Aorta (tissue), 5 donors: ENCODE measurements around the gene GTPBP4. TPM values are rescaled to one million over a fixed set of nuclear protein-coding genes. Genes with fewer than 3 reads are reported as not detected.
"Not testable (repeated sequence)": the region's sequence is repeated elsewhere in the genome, so short reads cannot be mapped to it uniquely, and the experiment has no call there.

Source experiments
- ATAC-seq: fragments of 200-7000 bp; cut with Tn5 transposase; one replicate; pipeline ENCODE4 v1.9.1; 2022; ENCODE audit warnings: moderate library complexity; ENCODE audit not compliant: low FRiP score
- DNase-seq, 2 donors: peaks; one replicate each; pipeline ENCODE4 v3.0.0-alpha.2; 2020
- H3K27ac ChIP-seq, 2 donors: one replicate each; pipeline ENCODE4 v1.5.1; 2013; ENCODE audit warnings: low read length in 2 of 2, mild to moderate bottlenecking in 2 of 2, moderate library complexity in 2 of 2, control low read depth in 1 of 2, inconsistent platforms in 1 of 2, low read depth in 1 of 2
- H3K27me3 ChIP-seq, 2 donors: one replicate each; pipeline ENCODE4 v1.6.1; 2013; ENCODE audit warnings: control low read depth in 1 of 2, low read length in 1 of 2, mild to moderate bottlenecking in 1 of 2, moderate library complexity in 1 of 2; ENCODE audit not compliant: insufficient read depth in 2 of 2, control insufficient read depth in 1 of 2
- H3K36me3 ChIP-seq, 2 donors: one replicate each; pipeline ENCODE4 v1.6.1; 2013; ENCODE audit warnings: control low read depth in 1 of 2, low read length in 1 of 2, mild to moderate bottlenecking in 1 of 2; ENCODE audit not compliant: insufficient read depth in 2 of 2, control insufficient read depth in 1 of 2
- H3K4me1 ChIP-seq, 2 donors: one replicate each; pipeline ENCODE4 v1.6.1; 2013; ENCODE audit warnings: low read length in 2 of 2, control low read depth in 1 of 2, mild to moderate bottlenecking in 1 of 2, moderate library complexity in 1 of 2; ENCODE audit not compliant: insufficient read depth in 2 of 2, control insufficient read depth in 1 of 2
- H3K4me3 ChIP-seq, 2 donors: one replicate each; pipeline ENCODE4 v1.5.1; 2013; ENCODE audit warnings: low read length in 2 of 2, control low read depth in 1 of 2, mild to moderate bottlenecking in 1 of 2
- H3K9me3 ChIP-seq: one replicate; pipeline ENCODE4 v1.6.1; 2013; ENCODE audit warnings: mild to moderate bottlenecking, low read length; ENCODE audit not compliant: control insufficient read depth
- WGBS, 2 donors: extraction: QIAGEN DNeasy Blood & Tissue Kit; methylation state at CpG; one replicate each; pipeline ENCODE4 v1.1.7; 2013; 5-methylcytosine and 5-hydroxymethylcytosine counted together
- intact Hi-C, 2 donors: fragments of 100-400 bp; cut with DNase I; formaldehyde crosslinking; loops; one replicate each; pipeline versions ENCODE4 v1.14.2 to v1.15.0; 2022
- polyA plus RNA-seq, 2 donors: library from polyadenylated mRNA; stranded (reverse); fragments of 200-250 nt; gene quantifications; one replicate each; pipeline ENCODE4 v1.2.3, GENCODE V29; 2013
- total RNA-seq, 2 donors: library from RNA; stranded (reverse); fragmentation: NEBNext Ultra II Directional; extraction: Animal tissue kit (Norgen Biotek cat#: 25700); gene quantifications; one replicate each; pipeline ENCODE4 v1.2.1, GENCODE V29; 2021
- donor health status: healthy with polysubstance abuse.
- donor health status: Bipolar disorder and iron deficiency.
- donor health status: DM: no; HTN: no; CAD: no.
- donor health status: DM: no; HTN: no; CAD: no.
- donor health status: DM: yes; HTN: yes; CAD: no.

The GTPBP4 gene
- total and polyA plus RNA-seq, 4 donors = 21.6 to 46.9 (median 26.9) TPM

- Histone ChIP-seq H3K4me1 (no peaks in the 10 kb centered on the region), H3K27ac (no peak overlapping the region), H3K27me3 (no peaks in the 10 kb centered on the region), H3K36me3 (peaks cover 5 to 11% of the 10 kb centered on the region in 2 donors), H3K4me3 (no peak overlapping the region), H3K9me3 (no peaks in the 10 kb centered on the region)
- WGBS, 2 donors = 88 to 93% methylated on average over 10 of the region's 10 CpGs
- ATAC-seq (no peak), DNase-seq (no peak)
- intact Hi-C loops = no loop called here
Observed at GRCh38 chr10:1007583-1007982, 19.3 kb downstream of the GTPBP4 start.

- H3K4me3 ChIP-seq = no peak overlapping the region
- no peaks in the 10 kb centered on the region for H3K27me3 ChIP-seq
- no peak overlapping the region for H3K27ac ChIP-seq
- ATAC-seq (no peak), DNase-seq (no peak)
- 88 to 94% methylated on average over 9 of the region's 9 CpGs for WGBS, 2 donors
- peaks cover 2 to 9% of the 10 kb centered on the region in 2 donors for H3K36me3 ChIP-seq
- H3K9me3 ChIP-seq = no peaks in the 10 kb centered on the region
- intact Hi-C loops = no loop called here
- no peaks in the 10 kb centered on the region for H3K4me1 ChIP-seq
Observed at GRCh38 chr10:1009071-1009494, 20.8 kb downstream of the GTPBP4 start.

- H3K27me3 ChIP-seq, ATAC-seq, H3K36me3 ChIP-seq, DNase-seq, H3K27ac ChIP-seq, H3K9me3 ChIP-seq, H3K4me3 ChIP-seq, H3K4me1 ChIP-seq, intact Hi-C loops: not testable (repeated sequence)
- WGBS, 2 donors = 64 to 72% methylated on average over 7 to 8 of the region's 8 CpGs
Observed at GRCh38 chr10:1009947-1010346, 21.7 kb downstream of the GTPBP4 start.

- 94 to 95% methylated on average over 6 to 7 of the region's 7 CpGs for WGBS, 2 donors
- Histone ChIP-seq H3K4me1 (no peaks in the 10 kb centered on the region), H3K9me3 (no peaks in the 10 kb centered on the region), H3K27me3 (no peaks in the 10 kb centered on the region), H3K4me3 (no peak overlapping the region), H3K27ac (no peak overlapping the region), H3K36me3 (peaks cover 2 to 9% of the 10 kb centered on the region in 2 donors)
- ATAC-seq (no peak), DNase-seq (no peak)
- intact Hi-C loops = no loop called here
Observed at GRCh38 chr10:1010703-1011102, 22.5 kb downstream of the GTPBP4 start.

GRCh38 chr10:1011696-1012095, 23.5 kb downstream of the GTPBP4 start:
- Histone ChIP-seq H3K4me3 (no peak overlapping the region), H3K4me1 (no peaks in the 10 kb centered on the region), H3K36me3 (peaks cover 0 to 13% of the 10 kb centered on the region in 2 donors), H3K27me3 (no peaks in the 10 kb centered on the region), H3K27ac (no peak overlapping the region), H3K9me3 (no peaks in the 10 kb centered on the region)
- ATAC-seq (no peak), DNase-seq (no peak)
- WGBS, 2 donors = 94% methylated on average over 16 of the region's 16 CpGs
- intact Hi-C loops = no loop called here

GRCh38 chr10:1015688-1016087, 27.5 kb downstream of the GTPBP4 start:
- Histone ChIP-seq H3K4me1 (no peaks in the 10 kb centered on the region), H3K4me3 (no peak overlapping the region), H3K36me3 (peaks cover 0 to 11% of the 10 kb centered on the region in 2 donors), H3K27ac (no peak overlapping the region), H3K27me3 (no peaks in the 10 kb centered on the region), H3K9me3 (no peaks in the 10 kb centered on the region)
- WGBS, 2 donors = 90 to 96% methylated on average over 11 of the region's 11 CpGs
- intact Hi-C loops = no loop called here
- ATAC-seq (no peak), DNase-seq (no peak)

GRCh38 chr10:1019362-1019761, 31.1 kb downstream of the GTPBP4 start:
- H3K36me3 ChIP-seq = peaks cover 0 to 8% of the 10 kb centered on the region in 2 donors
- ATAC-seq = no peak
- intact Hi-C loops = no loop called here
- no peak overlapping the region for H3K27ac ChIP-seq
- no peak overlapping the region for H3K4me3 ChIP-seq
- 93% methylated on average over 10 of the region's 10 CpGs for WGBS, 2 donors
- no peaks in the 10 kb centered on the region for H3K4me1 ChIP-seq
- no peaks in the 10 kb centered on the region for H3K27me3 ChIP-seq
- no peaks in the 10 kb centered on the region for H3K9me3 ChIP-seq
- DNase-seq = no peak

- WGBS, 2 donors = 93 to 97% methylated on average over 10 of the region's 10 CpGs
Observed at GRCh38 chr10:1020460-1020859, 32.2 kb downstream of the GTPBP4 start.

GRCh38 chr10:1020958-1021357, 32.7 kb downstream of the GTPBP4 start:
- H3K9me3 ChIP-seq = no peaks in the 10 kb centered on the region
- DNase-seq = no peak
- peaks cover 0 to 7% of the 10 kb centered on the region in 2 donors for H3K36me3 ChIP-seq
- no peak overlapping the region for H3K27ac ChIP-seq
- WGBS, 2 donors = 90 to 94% methylated on average over 9 of the region's 9 CpGs
- intact Hi-C loops = no loop called here
- no peak for ATAC-seq
- no peaks in the 10 kb centered on the region for H3K4me1 ChIP-seq
- no peaks in the 10 kb centered on the region for H3K27me3 ChIP-seq
- no peak overlapping the region for H3K4me3 ChIP-seq

More at GRCh38 chr10:1020460-1020859, 32.2 kb downstream of the GTPBP4 start:
- DNase-seq (no peak), ATAC-seq (no peak)
- intact Hi-C loops = no loop called here
- Histone ChIP-seq H3K4me3 (no peak overlapping the region), H3K27ac (no peak overlapping the region), H3K27me3 (no peaks in the 10 kb centered on the region), H3K4me1 (no peaks in the 10 kb centered on the region), H3K9me3 (no peaks in the 10 kb centered on the region), H3K36me3 (peaks cover 0 to 8% of the 10 kb centered on the region in 2 donors)
